PC-3 (cell line): ENCODE data around the gene UGT2A1. TPM values are rescaled to one million over a fixed set of nuclear protein-coding genes. Genes with fewer than 3 reads are reported as not detected.

Experiments used
- ATAC-seq: fragments of 200-7000 bp; cut with Tn5 transposase; 2 replicates; pipeline ENCODE4 v1.9.1; 2020; ENCODE audit warnings: mild to moderate bottlenecking, moderate library complexity
- BruUV-seq: library from RNA; stranded (reverse); fragments of 400-500 nt; replicated peaks from 2 replicates; lab custom pipeline; 2021; lab: Mats Ljungman, UMichigan
- CTCF ChIA-PET: fragments of 300-600 bp; sonication (Branson Sonifier 250); formaldehyde crosslinking; loops from one replicate; lab custom pipeline; 2022; ENCODE audit warnings: antibody characterized with exemption; lab: Charles Lee
- POLR2A ChIA-PET: fragments of 300-600 bp; sonication (Branson Sonifier 250); formaldehyde crosslinking; loops from one replicate; lab custom pipeline; 2022; ENCODE audit warnings: antibody characterized with exemption; ENCODE audit not compliant: unreplicated experiment; lab: Charles Lee
- DNase-seq: peaks from one replicate; pipeline ENCODE4 v3.0.0-alpha.2; 2015
- H2AFZ ChIP-seq: fragments of 300-600 bp; sonication (generic); 2 replicates; pipeline ENCODE4 v1.6.0; 2016; ENCODE audit warnings: antibody characterized with exemption, low read length
- H3F3A ChIP-seq: fragments of 300-600 bp; sonication (generic); one replicate; pipeline ENCODE4 v1.6.0; 2017; ENCODE audit warnings: antibody characterized with exemption, low read length, control low read depth, mild to moderate bottlenecking; ENCODE audit not compliant: unreplicated experiment
- H3K27ac ChIP-seq: fragments of 300-600 bp; sonication (generic); 2 replicates; pipeline ENCODE4 v1.5.1; 2016; ENCODE audit warnings: mild to moderate bottlenecking, low read length
- H3K27me3 ChIP-seq: fragments of 300-600 bp; sonication (generic); 2 replicates; pipeline ENCODE4 v1.6.1; 2016; ENCODE audit warnings: low read length, mixed read lengths
- H3K36me3 ChIP-seq: fragments of 300-600 bp; sonication (generic); 2 replicates; pipeline ENCODE4 v1.6.1; 2016; ENCODE audit warnings: low read depth, mixed run types, low read length, mixed read lengths
- H3K4me1 ChIP-seq: fragments of 300-600 bp; sonication (generic); 2 replicates; pipeline ENCODE4 v1.5.1; 2016; ENCODE audit warnings: low read length; ENCODE audit not compliant: insufficient read depth
- H3K4me2 ChIP-seq: fragments of 300-600 bp; sonication (generic); 2 replicates; pipeline ENCODE4 v1.6.0; 2016; ENCODE audit warnings: low read length
- H3K4me3 ChIP-seq: fragments of 300-600 bp; sonication (generic); 2 replicates; pipeline ENCODE4 v1.5.1; 2016; ENCODE audit warnings: mild to moderate bottlenecking, low read length, mixed read lengths
- H3K79me2 ChIP-seq: fragments of 300-600 bp; sonication (generic); 2 replicates; pipeline ENCODE4 v1.6.1; 2017; ENCODE audit warnings: low read length, mixed read lengths
- H3K9ac ChIP-seq: fragments of 300-600 bp; sonication (generic); 2 replicates; pipeline ENCODE4 v1.6.0; 2016; ENCODE audit warnings: mild to moderate bottlenecking, low read length
- H3K9me2 ChIP-seq: fragments of 300-600 bp; sonication (generic); replicated peaks from 2 replicates; pipeline ENCODE4 v1.6.1; 2016; ENCODE audit warnings: mixed run types, low read length, mixed read lengths
- H3K9me3 ChIP-seq: fragments of 300-600 bp; sonication (generic); 2 replicates; pipeline ENCODE4 v1.6.1; 2016; ENCODE audit warnings: low read length, mixed read lengths
- H4K20me1 ChIP-seq: fragments of 300-600 bp; sonication (generic); 2 replicates; pipeline ENCODE4 v1.6.1; 2016; ENCODE audit warnings: low read length, mixed read lengths
- CTCF ChIP-seq: fragments of 300-600 bp; sonication (generic); conservative IDR thresholded peaks from 2 replicates; pipeline ENCODE4 v1.5.1; 2017; ENCODE audit warnings: antibody characterized with exemption, low read depth, mild to moderate bottlenecking, low read length
- EZH2 ChIP-seq: fragments of 300-600 bp; sonication (generic); IDR thresholded peaks from one replicate; pipeline ENCODE4 v1.6.1; 2017; ENCODE audit warnings: antibody characterized with exemption, mild to moderate bottlenecking, low read length; ENCODE audit not compliant: unreplicated experiment
- EZH2phosphoT487 ChIP-seq: fragments of 300-600 bp; sonication (generic); IDR thresholded peaks from 2 replicates; pipeline ENCODE4 v1.6.1; 2018; ENCODE audit warnings: mild to moderate bottlenecking, antibody characterized with exemption, low read length, borderline replicate concordance
- intact Hi-C: fragments of 100-400 bp; cut with micrococcal nuclease; formaldehyde crosslinking; loops from 2 replicates; pipeline ENCODE4 v1.9.0; 2023
- total RNA-seq: library from RNA; depleted of rRNA; stranded (reverse); fragments of >200 nt; gene quantifications from 2 replicates; pipeline ENCODE4 v1.2.3, GENCODE V29; 2014

The UGT2A1 gene
- total RNA-seq, 1 experiment from 2014 or later = not detected

GRCh38 chr4:69591364-69591763, 61.7 kb downstream of the UGT2A1 start:
- Histone ChIP-seq H4K20me1 (no peaks in the 10 kb centered on the region), H3K27me3 (no peaks in the 10 kb centered on the region), H3K9me2 (no peaks in the 10 kb centered on the region), H2AFZ (no peak overlapping the region), H3K9ac (no peak overlapping the region), H3K27ac (no peak overlapping the region), H3K4me1 (no peaks in the 10 kb centered on the region), H3K36me3 (no peaks in the 10 kb centered on the region), H3K4me2 (no peak overlapping the region), H3F3A (no peaks in the 10 kb centered on the region), H3K79me2 (no peaks in the 10 kb centered on the region), H3K9me3 (no peaks in the 10 kb centered on the region), H3K4me3 (no peak overlapping the region)
- ChIA-PET CTCF (no interaction called here), POLR2A (no interaction called here)
- DNase-seq = no peak
- no peak for ATAC-seq
- intact Hi-C loops = no loop called here
- TF ChIP-seq EZH2phosphoT487 = no peak
- no peak for TF ChIP-seq CTCF
- TF ChIP-seq EZH2 = no peak
- BruUV-seq = no TSS peak

- DNase-seq (peak; percentile 24), ATAC-seq (peak; percentile 55; the same call in 1 of the 2 replicates)
- Histone ChIP-seq H3K27ac (no peak overlapping the region), H3K9me2 (no peaks in the 10 kb centered on the region), H3K9me3 (no peaks in the 10 kb centered on the region), H2AFZ (no peak overlapping the region), H3K4me2 (no peak overlapping the region), H3K9ac (no peak overlapping the region), H3K4me3 (no peak overlapping the region), H4K20me1 (no peaks in the 10 kb centered on the region), H3K27me3 (no peaks in the 10 kb centered on the region), H3K79me2 (no peaks in the 10 kb centered on the region), H3K4me1 (no peaks in the 10 kb centered on the region), H3F3A (no peaks in the 10 kb centered on the region), H3K36me3 (no peaks in the 10 kb centered on the region)
- ChIA-PET POLR2A (no interaction called here), CTCF (no interaction called here)
- intact Hi-C loops = no loop called here
- TF ChIP-seq EZH2 = no peak
- no peak for TF ChIP-seq EZH2phosphoT487
- no peak for TF ChIP-seq CTCF
- no TSS peak for BruUV-seq
Measured at GRCh38 chr4:69589884-69590283, 63.2 kb downstream of the UGT2A1 start.

- no peaks in the 10 kb centered on the region for H3K36me3 ChIP-seq
- no peaks in the 10 kb centered on the region for H3K9me2 ChIP-seq
- no peak overlapping the region for H3K4me3 ChIP-seq
- POLR2A ChIA-PET = no interaction called here
- no peak for DNase-seq
- H2AFZ ChIP-seq = no peak overlapping the region
- no peak overlapping the region for H3K9ac ChIP-seq
- H3K27ac ChIP-seq = no peak overlapping the region
- no TSS peak for BruUV-seq
- no peaks in the 10 kb centered on the region for H3K9me3 ChIP-seq
- ATAC-seq = no peak
- H3K79me2 ChIP-seq = no peaks in the 10 kb centered on the region
- H3F3A ChIP-seq = no peaks in the 10 kb centered on the region
- CTCF ChIA-PET = no interaction called here
- intact Hi-C loops = no loop called here
- H3K27me3 ChIP-seq = peaks cover 5% of the 10 kb centered on the region; the same call in 1 of the 2 replicates
- H3K4me2 ChIP-seq = no peak overlapping the region
- no peak for TF ChIP-seq EZH2
- no peak for TF ChIP-seq CTCF
- no peak for TF ChIP-seq EZH2phosphoT487
- H4K20me1 ChIP-seq = no peaks in the 10 kb centered on the region
- H3K4me1 ChIP-seq = no peaks in the 10 kb centered on the region
Measured at GRCh38 chr4:69584135-69584534, 68.9 kb downstream of the UGT2A1 start.
